SU-DHL-6 (cell line): ENCODE results near the gene HNF1B.

Experiments used
- CTCF ChIP-seq: fragments of 200-600 bp; sonication (generic); IDR thresholded peaks from one replicate; pipeline ENCODE4 v1.5.1; 2017; ENCODE audit warnings: antibody characterized with exemption, mild to moderate bottlenecking, low read length, moderate library complexity; ENCODE audit not compliant: insufficient read depth, poor library complexity, severe bottlenecking
- EZH2phosphoT487 ChIP-seq: fragments of 200-600 bp; sonication (generic), shearing (Covaris generic); conservative IDR thresholded peaks from 2 replicates; pipeline ENCODE4 v1.6.1; 2018; ENCODE audit warnings: mild to moderate bottlenecking, antibody characterized with exemption, low read length, moderate library complexity, mixed read lengths

- TF ChIP-seq CTCF, result no peak
- TF ChIP-seq EZH2phosphoT487, result no peak
Observed at GRCh38 chr17:37671824-37672547, 72.9 kb downstream of the HNF1B start.
